CD4-positive, alpha-beta T cell treated with Interferon gamma for 1 hour (primary cell): ENCODE results near the gene TFB1M.
"Not testable (repeated sequence)": the region's sequence is repeated elsewhere in the genome, so short reads cannot be mapped to it uniquely, and the experiment has no call there.

Experiments used
- DNase-seq: peaks from one replicate; pipeline ENCODE4 v3.0.0-alpha.2; 2020

TFB1M gene

DNA sequence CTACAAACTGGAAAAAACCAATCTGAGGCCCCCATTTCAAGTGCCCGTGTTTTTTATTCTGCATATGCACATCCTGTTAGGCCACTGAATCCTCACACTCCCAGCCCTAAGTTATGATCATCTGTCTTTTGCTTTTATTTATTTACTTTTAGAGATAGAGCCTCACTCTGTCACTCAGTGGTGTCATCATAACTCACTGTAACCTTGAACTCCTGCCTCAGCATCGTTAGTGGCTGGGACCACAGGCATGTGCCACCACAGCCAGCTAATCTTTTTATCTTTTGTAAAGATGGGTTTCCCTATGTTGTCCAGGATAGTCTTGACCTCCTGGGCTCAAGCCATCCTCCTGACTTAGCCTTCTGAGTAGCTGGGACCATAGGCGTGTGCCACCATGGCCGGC, 80.1 kb downstream of the TFB1M start:
- DNase-seq = no peak

DNA sequence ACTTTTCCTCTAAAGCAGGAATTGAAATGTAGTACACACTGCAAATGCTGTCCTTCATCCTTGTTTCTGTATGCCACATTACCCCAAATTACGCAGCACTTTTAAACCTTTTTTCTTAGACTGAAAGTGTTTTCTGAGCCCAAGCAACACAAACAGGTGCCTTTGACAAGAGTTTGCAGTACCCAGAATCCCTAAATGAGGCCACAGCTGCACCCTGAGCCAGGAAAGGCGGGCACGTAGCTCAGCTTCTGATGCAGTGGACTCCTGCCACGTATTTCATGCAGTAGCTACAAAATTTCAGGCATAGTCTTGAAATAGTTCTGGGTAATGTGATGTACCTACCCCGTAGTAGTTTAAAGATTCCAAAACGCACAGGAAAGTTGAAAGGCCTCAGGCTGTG, 81.4 kb downstream of the TFB1M start:
- DNase-seq = no peak

DNA sequence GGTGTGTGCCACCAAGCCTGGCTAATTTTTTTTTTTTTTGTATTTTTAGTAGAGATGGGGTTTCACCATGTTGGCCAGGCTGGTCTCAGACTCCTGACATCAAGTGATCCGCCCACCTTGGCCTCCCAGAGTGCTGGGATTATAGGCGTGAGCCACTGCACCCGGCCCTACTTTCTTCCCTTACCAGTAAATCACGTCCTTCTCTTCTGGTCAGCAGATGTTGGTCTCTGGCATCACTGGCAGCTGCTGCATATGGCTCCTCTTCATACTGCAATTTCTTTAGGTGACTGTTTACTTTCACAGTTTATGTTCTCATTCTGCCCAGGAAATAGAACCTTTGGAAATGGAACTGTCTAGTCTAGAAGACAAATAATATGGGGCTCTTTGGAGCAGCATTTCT, 83.3 kb downstream of the TFB1M start:
- DNase-seq = not testable (repeated sequence)

- DNase-seq = no peak
These were observed 85.6 kb downstream of the TFB1M start for GRCh38 chr6:155228546-155229166.

DNA sequence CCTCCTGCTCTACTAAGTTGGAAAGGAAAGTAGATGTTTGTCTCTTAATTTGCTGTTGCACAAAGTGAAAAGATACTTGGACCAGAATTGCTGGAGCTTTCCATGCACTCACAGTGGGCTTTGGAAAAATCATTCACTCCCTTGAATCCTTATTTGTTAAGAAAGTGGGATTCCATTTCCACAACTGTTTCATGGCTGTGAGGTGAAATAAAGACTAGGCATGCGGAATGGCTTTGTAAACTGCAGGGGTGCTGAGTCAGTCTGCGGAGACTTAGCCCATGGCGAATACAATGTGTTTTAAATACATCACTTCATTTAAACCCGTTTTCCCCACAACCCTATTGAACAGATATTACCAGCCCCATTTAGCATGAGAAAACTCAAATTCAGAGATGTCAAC, 87.2 kb downstream of the TFB1M start:
- no peak for DNase-seq

DNA sequence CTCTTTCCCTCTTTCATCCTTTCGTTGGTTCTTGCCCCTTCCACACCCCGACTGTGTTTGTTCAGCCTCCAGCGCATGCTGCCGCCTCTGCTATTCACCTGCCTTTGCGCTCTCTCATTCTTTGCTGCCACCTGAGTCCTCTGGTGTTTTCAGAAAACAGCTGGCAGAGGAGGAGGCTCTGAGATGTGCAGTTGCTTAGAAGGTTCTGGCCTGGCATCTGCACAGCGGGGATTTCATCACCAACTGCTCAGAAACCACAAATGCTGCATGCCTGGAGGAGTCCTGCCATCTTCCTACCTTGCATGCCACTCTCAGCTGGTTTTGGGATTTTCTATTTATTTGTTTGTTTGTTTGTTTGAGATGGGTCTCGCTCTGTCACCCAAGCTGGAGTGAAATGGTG, 89.7 kb downstream of the TFB1M start:
- no peak for DNase-seq

GRCh38 chr6:155223646-155224451, 90.4 kb downstream of the TFB1M start:
- DNase-seq = peak; percentile 25

DNA sequence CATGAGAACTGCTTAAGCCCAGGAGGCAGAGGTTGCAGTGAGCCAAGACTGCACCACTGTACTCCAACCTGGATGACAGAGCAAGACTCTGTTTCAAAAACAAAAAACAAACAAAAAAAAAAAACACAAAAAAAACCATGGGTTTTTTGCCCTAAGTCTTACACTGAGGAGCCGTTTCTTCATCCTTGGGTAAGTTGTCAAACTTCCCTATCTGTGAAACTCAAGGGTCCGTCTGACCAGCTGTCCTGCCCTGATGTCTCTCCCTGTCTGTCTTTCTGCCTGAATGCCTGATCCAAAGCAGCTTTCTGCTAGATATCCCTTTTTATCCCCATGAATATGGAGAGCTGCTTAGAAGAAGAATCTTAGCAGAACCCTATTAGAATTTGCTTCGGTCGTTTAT, 91.8 kb downstream of the TFB1M start:
- no peak for DNase-seq

DNA sequence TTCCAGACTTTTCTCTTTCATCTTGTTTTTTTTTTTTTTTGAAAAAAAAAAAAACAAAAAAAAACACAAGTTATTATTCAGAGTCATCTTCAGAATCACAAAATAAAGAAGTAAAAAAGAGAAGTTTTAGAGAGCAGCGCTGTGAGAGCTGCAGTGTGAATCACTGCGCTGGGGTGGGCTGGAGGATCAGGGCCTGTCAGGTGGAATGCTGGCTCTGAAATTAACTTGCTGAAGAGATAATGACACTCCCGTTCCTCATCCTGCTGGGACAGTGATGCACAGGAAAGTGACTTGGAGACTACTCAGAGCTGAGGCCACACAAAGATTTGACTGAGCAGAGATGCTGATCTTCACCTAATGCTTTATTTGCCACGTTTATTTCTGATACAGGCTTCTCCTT, 93.2 kb downstream of the TFB1M start:
- DNase-seq = peak; percentile 40

DNA sequence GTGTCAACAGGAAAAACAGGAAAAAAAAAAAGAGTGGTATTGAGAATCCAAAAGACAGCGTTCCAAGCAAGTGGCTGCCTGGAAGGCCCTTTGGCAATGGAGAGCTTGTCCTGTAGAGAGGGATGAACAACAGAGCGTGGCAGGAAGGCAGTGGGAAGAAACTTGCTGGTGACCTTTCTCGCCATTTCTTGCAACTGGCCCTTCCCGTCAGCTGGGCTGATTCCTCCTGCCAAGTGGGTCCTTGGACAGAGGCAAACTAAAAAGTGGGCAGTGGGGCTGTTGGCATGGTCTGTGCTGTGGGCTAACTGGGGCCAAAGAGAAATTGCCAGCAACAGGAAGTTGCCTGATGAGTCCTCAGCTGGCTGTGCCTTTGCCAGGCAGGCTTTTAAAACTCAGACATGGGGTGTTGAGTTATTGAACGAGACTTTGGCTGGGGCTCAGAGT, 94.4 kb downstream of the TFB1M start:
- DNase-seq = no peak

- DNase-seq = no peak
These were observed 95.0 kb downstream of the TFB1M start for GRCh38 chr6:155219299-155219698.

GRCh38 chr6:155218711-155219110, 95.6 kb downstream of the TFB1M start:
- DNase-seq = not testable (repeated sequence)

- DNase-seq = no peak
These were observed 97.8 kb downstream of the TFB1M start for GRCh38 chr6:155216312-155217046.

- no peak for DNase-seq
These were observed 98.4 kb downstream of the TFB1M start for GRCh38 chr6:155215906-155216305.

GRCh38 chr6:155213611-155214372, 100.5 kb downstream of the TFB1M start:
- no peak for DNase-seq

GRCh38 chr6:155212616-155213380, 101.5 kb downstream of the TFB1M start:
- DNase-seq = no peak

- no peak for DNase-seq
These were observed 102.2 kb downstream of the TFB1M start for GRCh38 chr6:155212106-155212505.

- no peak for DNase-seq
These were observed 107.1 kb downstream of the TFB1M start for GRCh38 chr6:155207223-155207622.
